Thyroid gland (tissue), 4 donors: ENCODE data around the gene ADCY9. TPM values are rescaled to one million over a fixed set of nuclear protein-coding genes. Genes with fewer than 3 reads are reported as not detected.

Source experiments
- DNase-seq, 2 donors: peaks; one replicate each; pipeline ENCODE4 v3.0.0-alpha.2; 2019
- H3K27ac ChIP-seq, 3 donors: fragments of 200-600 bp; sonication (generic); 1 replicate in 2 of 3; 2 replicates in 1 of 3; pipeline ENCODE4 v1.5.1; 2016 to 2019; ENCODE audit warnings: mild to moderate bottlenecking in 1 of 3, moderate library complexity in 1 of 3
- H3K27me3 ChIP-seq: fragments of 200-600 bp; sonication (generic); one replicate; pipeline ENCODE4 v1.5.1; 2019
- H3K36me3 ChIP-seq, 2 donors: fragments of 200-600 bp; sonication (generic); one replicate each; pipeline ENCODE4 v1.5.1; 2016 to 2019
- H3K4me1 ChIP-seq, 2 donors: fragments of 200-600 bp; sonication (generic); one replicate each; pipeline ENCODE4 v1.5.1; 2017 to 2019
- H3K4me3 ChIP-seq, 3 donors: fragments of 200-600 bp; sonication (generic); replicated peaks in 1 of 3; 1 replicate in 2 of 3; 2 replicates in 1 of 3; pipeline ENCODE4 v1.5.1; 2016; ENCODE audit warnings: mild to moderate bottlenecking in 1 of 3
- H3K9me3 ChIP-seq: fragments of 200-600 bp; sonication (generic); one replicate; pipeline ENCODE4 v1.5.1; 2017
- POLR2A ChIP-seq, 2 donors: fragments of 450-650 bp; IDR thresholded peaks; one replicate each; pipeline ENCODE4 v1.6.1; 2017; ENCODE audit warnings: antibody characterized with exemption in 2 of 2, mild to moderate bottlenecking in 2 of 2, moderate library complexity in 1 of 2
- WGBS, 2 donors: methylation state at CpG; one replicate each; pipeline ENCODE4 v1.1.5; 2017; 5-methylcytosine and 5-hydroxymethylcytosine counted together
- intact Hi-C: fragments of 100-400 bp; cut with DNase I; formaldehyde crosslinking; loops from one replicate; pipeline ENCODE4 v1.15.1; 2023
- total RNA-seq, 4 donors: library from RNA; depleted of rRNA; stranded (reverse); fragments of >200 nt; gene quantifications; one replicate each; pipeline ENCODE4 v1.2.3, GENCODE V29; 2016
- TF ChIP-seq, protein P1 (sequence below), 6 experiments: fragments of 200-600 bp in 3 of 6; fragments of 450-650 bp in 3 of 6; sonication (generic) in 3 of 6; IDR thresholded peaks; one replicate each; pipeline ENCODE4 v1.5.1; 2016 to 2019; ENCODE audit warnings: antibody characterized with exemption in 6 of 6, mild to moderate bottlenecking in 2 of 6, inconsistent platforms in 1 of 6, moderate library complexity in 1 of 6

Gene ADCY9
- total RNA-seq, 4 donors from 2014 or later, result 61.4 to 123 (median 94.1) TPM

DNA sequence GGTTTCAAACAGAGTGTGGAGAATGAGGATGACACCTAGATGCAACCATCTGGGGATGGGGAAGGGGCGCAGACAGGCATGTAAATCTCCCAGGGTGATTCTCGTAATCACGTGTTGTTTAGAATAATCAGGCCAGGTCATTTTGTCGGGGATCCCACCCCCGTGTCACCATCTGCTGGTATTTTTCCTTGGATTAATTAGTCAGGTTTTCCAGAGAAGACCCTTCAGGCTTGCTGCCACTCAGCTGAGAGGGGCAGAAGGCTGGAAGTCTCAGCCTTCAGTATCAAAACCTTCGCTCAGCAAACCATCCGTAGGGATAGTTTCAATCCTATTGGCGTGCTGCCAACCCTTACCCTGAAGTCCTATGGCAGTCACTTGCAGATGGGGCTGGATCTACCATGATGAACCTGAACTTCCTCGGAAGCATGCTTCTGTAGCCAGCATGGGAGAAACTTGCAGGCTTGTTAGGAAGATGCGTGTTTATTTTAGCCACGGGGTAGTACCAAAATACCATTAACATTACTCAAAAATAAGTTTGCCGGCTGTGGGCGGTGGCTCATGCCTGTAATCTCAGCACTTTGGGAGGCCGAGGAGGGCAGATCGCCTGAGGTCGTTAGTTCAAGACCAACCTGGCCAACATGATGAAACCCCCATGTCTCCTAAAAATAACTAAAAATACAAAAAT lies 7.5 kb upstream of the ADCY9 start:
- Histone ChIP-seq H3K36me3 (no peaks in the 10 kb centered on the region), H3K4me3 (no peak overlapping the region), H3K9me3 (no peaks in the 10 kb centered on the region), H3K27ac (no peak overlapping the region), H3K27me3 (no peaks in the 10 kb centered on the region), H3K4me1 (no peaks in the 10 kb centered on the region)
- TF ChIP-seq POLR2A (IDR thresholded peaks at IDR 0.05), result no peak
- TF ChIP-seq, protein P1, sequence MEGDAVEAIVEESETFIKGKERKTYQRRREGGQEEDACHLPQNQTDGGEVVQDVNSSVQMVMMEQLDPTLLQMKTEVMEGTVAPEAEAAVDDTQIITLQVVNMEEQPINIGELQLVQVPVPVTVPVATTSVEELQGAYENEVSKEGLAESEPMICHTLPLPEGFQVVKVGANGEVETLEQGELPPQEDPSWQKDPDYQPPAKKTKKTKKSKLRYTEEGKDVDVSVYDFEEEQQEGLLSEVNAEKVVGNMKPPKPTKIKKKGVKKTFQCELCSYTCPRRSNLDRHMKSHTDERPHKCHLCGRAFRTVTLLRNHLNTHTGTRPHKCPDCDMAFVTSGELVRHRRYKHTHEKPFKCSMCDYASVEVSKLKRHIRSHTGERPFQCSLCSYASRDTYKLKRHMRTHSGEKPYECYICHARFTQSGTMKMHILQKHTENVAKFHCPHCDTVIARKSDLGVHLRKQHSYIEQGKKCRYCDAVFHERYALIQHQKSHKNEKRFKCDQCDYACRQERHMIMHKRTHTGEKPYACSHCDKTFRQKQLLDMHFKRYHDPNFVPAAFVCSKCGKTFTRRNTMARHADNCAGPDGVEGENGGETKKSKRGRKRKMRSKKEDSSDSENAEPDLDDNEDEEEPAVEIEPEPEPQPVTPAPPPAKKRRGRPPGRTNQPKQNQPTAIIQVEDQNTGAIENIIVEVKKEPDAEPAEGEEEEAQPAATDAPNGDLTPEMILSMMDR (IDR thresholded peaks at IDR 0.05), result no peak
- WGBS, 2 donors, result 78 to 80% methylated on average over 16 of the region's 16 CpGs
- intact Hi-C loops, result no loop called here
- no peak for DNase-seq

DNA sequence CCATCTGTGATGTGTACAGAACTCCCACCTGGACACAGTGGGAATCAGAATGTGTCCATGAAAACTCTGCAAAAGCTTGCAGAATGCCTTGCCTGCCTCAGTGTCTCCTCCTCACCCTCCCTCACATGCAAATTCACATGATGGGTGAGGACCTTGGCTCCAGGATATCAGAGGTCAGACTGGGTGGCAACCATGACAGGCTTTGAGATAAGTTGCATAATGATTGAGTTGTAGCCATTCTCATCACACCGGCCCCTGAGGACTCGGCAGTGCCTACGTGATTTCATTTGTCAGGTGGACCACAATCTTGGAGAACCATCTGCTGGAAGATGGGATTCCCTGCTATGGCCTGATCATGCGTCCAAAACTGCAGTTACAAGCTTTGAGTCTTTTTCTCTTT lies 3.9 kb upstream of the ADCY9 start:
- H3K4me1 ChIP-seq, result peaks cover under 1 to 6% of the 10 kb centered on the region in 2 donors
- no peaks in the 10 kb centered on the region for H3K27me3 ChIP-seq
- no peaks in the 10 kb centered on the region for H3K36me3 ChIP-seq
- H3K27ac ChIP-seq, result no peak overlapping the region
- 91 to 96% methylated on average over 4 of the region's 4 CpGs for WGBS, 2 donors
- H3K4me3 ChIP-seq, result no peak overlapping the region
- no peak for DNase-seq
- intact Hi-C loops, result no loop called here
- TF ChIP-seq, protein P1 (IDR thresholded peaks at IDR 0.05), result no peak
- TF ChIP-seq POLR2A (IDR thresholded peaks at IDR 0.05), result no peak
- H3K9me3 ChIP-seq, result no peaks in the 10 kb centered on the region

DNA sequence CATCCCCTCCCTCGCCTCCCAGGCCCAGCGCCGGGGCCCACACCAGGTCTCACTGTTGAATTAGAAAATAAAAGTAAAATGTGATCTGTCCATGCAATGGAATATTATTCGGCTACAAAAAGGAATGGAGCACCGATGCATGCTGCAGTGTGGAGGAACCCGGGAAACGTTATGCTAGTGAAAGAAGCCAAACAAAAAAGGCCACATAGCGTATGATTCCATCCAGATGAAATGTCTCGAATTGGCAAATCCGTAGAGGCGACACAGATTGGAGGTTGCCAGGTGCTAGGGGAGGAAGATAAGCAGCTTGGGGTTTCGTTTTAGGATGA lies 972 bp upstream of the ADCY9 start:
- intact Hi-C loops, result loop anchor here (10.0 kb wide), 1 partner anchor 182 kb away; no protein-coding TSS in a partner anchor
- H3K36me3 ChIP-seq, result no peaks in the 10 kb centered on the region
- WGBS, 2 donors, result 95 to 97% methylated on average over 12 of the region's 12 CpGs
- DNase-seq, result no peak
- H3K27ac ChIP-seq, result peak overlapping the region in 2 of 3 donors; percentile 82 to 90
- H3K9me3 ChIP-seq, result no peaks in the 10 kb centered on the region
- peak overlapping the region in 1 of 3 donors; percentile 39 for H3K4me3 ChIP-seq
- TF ChIP-seq, protein P1 (IDR thresholded peaks at IDR 0.05), result no peak
- TF ChIP-seq POLR2A (IDR thresholded peaks at IDR 0.05), result no peak
- H3K27me3 ChIP-seq, result no peaks in the 10 kb centered on the region
- peaks cover 6 to 14% of the 10 kb centered on the region in 2 donors for H3K4me1 ChIP-seq

DNA sequence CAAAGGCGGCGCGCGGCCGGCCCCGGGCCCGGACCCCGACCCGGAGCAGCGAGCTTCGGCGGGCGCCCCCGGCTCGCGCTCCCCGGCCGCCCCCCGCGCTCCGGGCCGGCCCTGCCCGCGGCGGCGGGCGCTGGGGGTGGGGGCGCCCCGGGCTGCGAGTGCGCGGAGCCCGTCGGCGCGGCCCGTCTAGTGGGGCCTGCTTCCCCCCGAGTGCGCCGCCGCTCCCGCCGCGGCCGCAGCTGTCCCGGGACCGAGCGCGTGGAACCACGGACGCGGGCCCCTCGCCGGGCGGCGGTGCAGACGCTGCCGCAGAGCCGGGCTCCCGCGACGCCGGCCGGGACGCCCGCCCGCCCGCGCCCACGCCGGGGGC lies 308 bp downstream of the ADCY9 start:
- no peak for DNase-seq
- no CpG with 5 or more reads among the region's 71 CpGs for WGBS, 2 donors
- H3K27me3 ChIP-seq, result no peaks in the 10 kb centered on the region
- no peaks in the 10 kb centered on the region for H3K36me3 ChIP-seq
- H3K4me3 ChIP-seq, result peak overlapping the region in 1 of 3 donors; percentile 66
- peaks cover 6 to 17% of the 10 kb centered on the region in 2 donors for H3K4me1 ChIP-seq
- no peaks in the 10 kb centered on the region for H3K9me3 ChIP-seq
- peak overlapping the region in 2 of 3 donors; percentile 92 to 97 for H3K27ac ChIP-seq
- no peak for TF ChIP-seq POLR2A (IDR thresholded peaks at IDR 0.05)
- TF ChIP-seq, protein P1 (IDR thresholded peaks at IDR 0.05), result no peak
- intact Hi-C loops, result loop anchor here (10.0 kb wide), 1 partner anchor 181 kb away; no protein-coding TSS in a partner anchor

DNA sequence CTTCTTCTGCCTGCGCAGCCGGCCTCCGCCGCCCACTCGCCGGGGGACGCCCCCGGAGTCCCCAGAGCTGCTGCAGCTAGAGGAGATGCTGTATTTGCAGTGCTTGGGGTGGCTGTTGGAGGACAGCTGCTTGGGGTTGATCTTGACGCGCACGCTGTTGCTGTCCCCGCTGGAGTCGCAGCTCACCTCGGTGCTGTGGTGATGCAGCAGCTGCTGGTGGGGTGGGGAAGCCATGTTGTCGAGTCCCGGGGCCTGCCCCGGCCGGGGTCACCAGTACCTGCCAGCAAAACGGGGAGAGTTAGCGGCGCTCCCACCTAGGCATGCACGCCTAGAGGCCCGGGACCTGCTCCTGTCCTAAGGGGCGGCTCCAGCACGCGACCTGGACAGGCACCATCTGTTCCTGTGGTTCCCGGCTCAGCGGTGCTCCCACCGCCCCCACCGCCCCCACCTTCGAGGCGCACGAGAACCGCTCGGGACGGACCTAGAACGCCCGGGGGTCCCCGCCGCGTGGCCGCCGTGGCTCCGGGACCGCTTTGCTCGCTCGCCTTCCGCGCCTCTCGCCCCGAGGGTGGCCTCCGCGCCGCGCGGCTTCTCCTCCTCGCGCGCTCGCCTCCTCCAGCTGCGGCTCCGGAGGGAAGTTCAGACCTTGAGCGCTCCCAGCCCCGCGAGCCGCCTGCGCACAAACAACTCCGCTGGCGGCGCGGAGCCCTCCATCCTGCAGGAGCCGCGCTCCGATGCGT lies 863 bp downstream of the ADCY9 start:
- H3K36me3 ChIP-seq, result no peaks in the 10 kb centered on the region
- no peaks in the 10 kb centered on the region for H3K27me3 ChIP-seq
- peak; percentile 57 to 59 for DNase-seq
- peak in 1 of 2 donors; percentile 36 for TF ChIP-seq POLR2A (IDR thresholded peaks at IDR 0.05)
- TF ChIP-seq, protein P1 (IDR thresholded peaks at IDR 0.05), result no peak
- peaks cover 9 to 22% of the 10 kb centered on the region in 2 donors for H3K4me1 ChIP-seq
- intact Hi-C loops, result loop anchor here (10.0 kb wide), 1 partner anchor 181 kb away; no protein-coding TSS in a partner anchor
- WGBS, 2 donors, result 8 to 13% methylated on average over 3 to 27 of the region's 75 CpGs
- no peaks in the 10 kb centered on the region for H3K9me3 ChIP-seq
- H3K27ac ChIP-seq, result peak overlapping the region; percentile 82 to 97 (median 92)
- peak overlapping the region; percentile 66 to 69 (median 68) for H3K4me3 ChIP-seq
